HG03064 (cell line): ENCODE results near the gene KRT33A.
"Not testable (repeated sequence)": the region's sequence is repeated elsewhere in the genome, so short reads cannot be mapped to it uniquely, and the experiment has no call there.

Experiments used
- ATAC-seq: cut with Tn5 transposase; IDR thresholded peaks from one replicate; pipeline ENCODE4 v1.9.1; 2021; ENCODE audit warnings: low read depth; ENCODE audit not compliant: unreplicated experiment

The KRT33A gene

GRCh38 chr17:41350381-41350878 lies at the start of gene KRT33A:
Gene KRT33A (minus strand): TSS chr17:41350828. CDS start chr17:41350767, 61 bp downstream.
- not testable (repeated sequence) for ATAC-seq

GRCh38 chr17:41396996-41397660 lies 46.5 kb upstream of the KRT33A start, which contains the start of gene KRT31:
Gene KRT31 (minus strand): TSS chr17:41397608. CDS start chr17:41397539, 69 bp downstream.
- no peak for ATAC-seq

- ATAC-seq, result no peak
Measured at GRCh38 chr17:41396340-41396739, 45.7 kb upstream of the KRT33A start.

- no peak for ATAC-seq
Measured at GRCh38 chr17:41395611-41396010, 45.0 kb upstream of the KRT33A start.

GRCh38 chr17:41395044-41395443 lies 44.4 kb upstream of the KRT33A start:
- ATAC-seq, result not testable (repeated sequence)

- ATAC-seq, result no peak
Measured at GRCh38 chr17:41394254-41394996, 43.8 kb upstream of the KRT33A start.

GRCh38 chr17:41393826-41394225 lies 43.2 kb upstream of the KRT33A start:
- ATAC-seq, result no peak

- ATAC-seq, result no peak
Measured at GRCh38 chr17:41393294-41393693, 42.7 kb upstream of the KRT33A start.

- no peak for ATAC-seq
Measured at GRCh38 chr17:41392278-41392677, 41.6 kb upstream of the KRT33A start.

- ATAC-seq, result no peak
Measured at GRCh38 chr17:41391535-41391934, 40.9 kb upstream of the KRT33A start.

- no peak for ATAC-seq
Measured at GRCh38 chr17:41390411-41390938, 39.8 kb upstream of the KRT33A start.

- ATAC-seq, result no peak
Measured at GRCh38 chr17:41387670-41388069, 37.0 kb upstream of the KRT33A start.

- ATAC-seq, result no peak
Measured at GRCh38 chr17:41386227-41386626, 35.6 kb upstream of the KRT33A start.

GRCh38 chr17:41383690-41384089 lies 33.1 kb upstream of the KRT33A start:
- no peak for ATAC-seq

GRCh38 chr17:41382394-41382793 lies 31.8 kb upstream of the KRT33A start:
- no peak for ATAC-seq

- ATAC-seq, result not testable (repeated sequence)
Measured at GRCh38 chr17:41381943-41382342, 31.3 kb upstream of the KRT33A start, which contains the start of gene KRT34. Gene KRT34 (minus strand): TSS chr17:41382306. CDS start chr17:41382246, 60 bp downstream.

GRCh38 chr17:41380091-41380490 lies 29.5 kb upstream of the KRT33A start:
- not testable (repeated sequence) for ATAC-seq

GRCh38 chr17:41377546-41377945 lies 26.9 kb upstream of the KRT33A start:
- no peak for ATAC-seq

GRCh38 chr17:41369713-41370112 lies 19.1 kb upstream of the KRT33A start, which contains the start of gene KRT33B:
Gene KRT33B (minus strand): TSS chr17:41369813. CDS start chr17:41369750, 63 bp downstream.
- ATAC-seq, result no peak

GRCh38 chr17:41369023-41369422 lies 18.4 kb upstream of the KRT33A start:
- no peak for ATAC-seq

- no peak for ATAC-seq
Measured at GRCh38 chr17:41367426-41368075, 16.9 kb upstream of the KRT33A start.
